OCI-LY3 (cell line): ENCODE results near the gene HSPG2.

Source experiments
- CTCF ChIP-seq: fragments of 200-600, 300-600 bp; sonication (generic); IDR thresholded peaks from 2 replicates; pipeline ENCODE4 v1.5.1; 2014; ENCODE audit warnings: antibody characterized with exemption, low read length, low read depth
- EZH2phosphoT487 ChIP-seq: fragments of 200-600 bp; shearing (Covaris generic); IDR thresholded peaks from 2 replicates; pipeline ENCODE4 v1.6.1; 2018; ENCODE audit warnings: antibody characterized with exemption, mixed run types, low read depth

- no peak for TF ChIP-seq CTCF
- no peak for TF ChIP-seq EZH2phosphoT487
Observed at GRCh38 chr1:21843996-21844395, 93.1 kb downstream of the HSPG2 start.
